GM19240 (cell line): Measurements from ENCODE around the gene ESF1.
"Not testable (repeated sequence)": the region's sequence is repeated elsewhere in the genome, so short reads cannot be mapped to it uniquely, and the experiment has no call there.

ENCODE experiments used
- DNase-seq: peaks from one replicate; pipeline ENCODE4 v3.0.0; 2011; ENCODE audit warnings: low spot score; ENCODE audit not compliant: insufficient read length

ESF1 gene

DNA sequence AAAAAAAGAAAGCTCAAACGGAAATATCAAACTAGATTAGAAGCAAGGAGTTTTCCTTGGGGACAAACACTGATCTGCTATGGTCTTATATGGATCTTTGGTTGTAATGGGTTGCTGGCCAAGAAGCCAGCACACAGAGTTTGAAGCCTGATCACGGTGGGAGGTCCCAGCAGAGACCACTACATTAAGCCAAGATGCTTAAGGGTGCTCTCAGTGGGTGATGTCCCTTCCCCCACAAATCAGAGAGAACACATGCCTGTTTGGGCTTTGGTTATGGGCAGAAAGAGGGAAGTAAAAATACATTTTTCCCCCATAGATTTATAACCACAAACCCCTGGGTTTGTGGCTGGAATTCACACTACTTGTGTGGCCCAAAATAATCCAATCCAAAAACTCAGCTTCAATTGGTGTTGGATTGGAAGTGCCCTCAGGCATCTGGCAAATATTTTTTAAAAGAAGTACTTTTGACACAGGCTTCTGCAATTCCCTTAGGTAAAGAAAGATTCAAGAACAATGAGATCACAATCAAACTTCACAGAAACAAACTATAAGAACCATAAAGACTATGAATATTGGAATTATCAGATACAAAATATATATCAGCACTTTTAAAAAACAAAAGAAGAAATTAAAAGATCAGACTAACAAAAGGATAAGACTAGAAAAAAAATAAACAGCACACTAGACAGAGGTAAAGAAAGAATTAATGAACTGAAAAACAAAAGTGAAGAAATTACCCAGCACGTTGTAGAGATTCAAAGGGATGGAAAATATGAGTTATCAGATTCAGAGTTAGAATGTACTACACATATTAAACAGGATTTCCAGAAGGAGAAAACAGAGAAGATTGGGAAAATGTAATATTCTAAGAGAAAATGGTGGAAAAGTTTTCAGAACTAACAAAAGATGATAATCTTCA is 44.7 kb downstream of the ESF1 start:
- no peak for DNase-seq

GRCh38 chr20:13738187-13738586 is 46.5 kb downstream of the ESF1 start:
- DNase-seq = not testable (repeated sequence)

DNA sequence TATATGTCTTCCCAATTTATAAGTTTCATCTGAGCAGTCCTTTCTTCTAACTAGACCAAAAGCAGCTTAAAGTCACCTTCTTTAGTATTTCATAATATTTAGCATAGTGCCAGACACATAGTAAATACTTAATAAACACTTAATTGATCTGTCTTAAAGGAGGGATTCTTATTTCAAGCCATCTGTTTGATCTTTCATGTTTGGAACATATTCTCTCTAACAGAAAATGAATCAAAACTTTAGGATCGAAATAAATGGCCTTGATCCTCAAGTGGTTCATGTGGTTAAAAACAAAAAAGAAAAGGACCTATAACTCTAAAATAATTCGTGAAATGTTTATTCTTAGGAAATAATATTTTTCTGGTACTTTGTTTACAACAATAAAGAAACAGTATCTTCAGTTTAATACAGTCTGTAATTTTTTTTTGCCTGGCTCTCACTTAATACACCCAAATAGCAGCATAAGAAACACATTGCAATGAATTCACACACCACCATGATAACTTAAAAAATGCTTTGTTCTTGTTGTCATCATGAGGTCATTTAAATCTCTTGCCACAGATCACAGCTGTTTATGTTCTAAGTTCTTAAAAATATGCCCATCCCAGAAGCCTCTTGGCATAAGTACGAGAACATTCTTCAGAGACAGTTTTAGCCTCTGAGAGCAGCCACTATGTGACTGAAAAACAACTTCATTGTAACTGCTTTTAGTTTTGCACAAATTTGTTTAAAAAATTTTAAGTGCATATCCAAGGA is 48.1 kb downstream of the ESF1 start:
- DNase-seq = no peak

DNA sequence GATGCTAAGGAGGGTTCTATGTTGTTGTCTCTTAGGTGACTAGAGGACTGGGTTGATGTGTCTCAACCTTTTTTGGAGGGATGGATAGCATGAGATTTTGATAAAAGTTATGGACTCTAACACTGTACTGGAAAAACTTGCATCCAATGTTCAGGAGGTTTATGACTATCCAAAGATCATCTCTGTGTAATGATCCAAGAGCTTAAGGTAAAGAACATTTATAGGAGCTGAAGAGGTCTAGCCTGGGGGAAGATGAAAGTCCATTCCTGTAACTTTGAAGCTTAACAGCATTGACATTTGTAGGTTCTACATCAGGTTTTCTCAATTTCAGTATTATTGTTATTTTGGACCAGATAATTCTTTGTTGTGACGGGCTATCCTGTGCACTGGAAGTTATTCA is 48.9 kb downstream of the ESF1 start:
- DNase-seq = no peak

- no peak for DNase-seq
Observed at GRCh38 chr20:13723011-13723410, 61.7 kb downstream of the ESF1 start.

- no peak for DNase-seq
Observed at GRCh38 chr20:13718171-13718570, 66.5 kb downstream of the ESF1 start.

DNA sequence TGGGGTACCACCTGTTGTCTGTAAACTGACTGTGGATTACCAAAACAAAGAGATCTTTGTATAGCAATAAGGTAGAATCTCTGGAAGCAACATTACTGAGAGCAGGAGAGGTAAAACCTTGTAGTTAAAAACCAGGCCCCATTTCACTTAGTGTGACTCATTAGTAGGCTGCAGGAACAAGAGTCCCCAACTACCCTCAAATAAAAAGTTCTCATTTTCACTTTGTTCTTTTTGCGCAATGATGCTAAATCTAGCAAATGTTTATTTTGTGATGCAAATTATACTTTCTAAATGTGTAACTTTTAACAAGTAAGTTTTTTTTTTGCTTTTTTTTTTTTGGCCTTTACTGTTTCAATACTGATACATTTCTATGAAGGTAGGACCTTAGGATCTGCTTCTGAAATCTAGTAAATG is 67.1 kb downstream of the ESF1 start:
- DNase-seq = peak; percentile 18

DNA sequence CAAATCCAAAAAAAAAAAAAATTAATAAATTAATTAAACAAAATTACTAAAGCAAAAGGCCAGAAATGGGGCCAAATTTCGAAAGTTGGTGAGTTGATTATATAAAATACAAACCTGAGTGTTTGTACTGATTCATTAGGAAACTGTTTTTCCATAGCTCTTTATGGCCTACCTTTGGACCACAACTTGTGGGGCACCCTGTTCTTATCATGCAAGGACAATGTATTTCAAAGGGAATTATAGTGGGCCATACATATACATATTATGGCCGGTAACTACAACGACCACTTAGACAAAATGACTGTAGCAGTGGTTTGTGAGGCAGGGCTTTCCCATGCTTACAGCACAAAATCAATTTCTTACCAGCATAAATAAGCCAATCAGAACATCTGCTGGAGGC is 69.5 kb downstream of the ESF1 start:
- DNase-seq = no peak

GRCh38 chr20:13708234-13708633 is 76.5 kb downstream of the ESF1 start:
- no peak for DNase-seq

DNA sequence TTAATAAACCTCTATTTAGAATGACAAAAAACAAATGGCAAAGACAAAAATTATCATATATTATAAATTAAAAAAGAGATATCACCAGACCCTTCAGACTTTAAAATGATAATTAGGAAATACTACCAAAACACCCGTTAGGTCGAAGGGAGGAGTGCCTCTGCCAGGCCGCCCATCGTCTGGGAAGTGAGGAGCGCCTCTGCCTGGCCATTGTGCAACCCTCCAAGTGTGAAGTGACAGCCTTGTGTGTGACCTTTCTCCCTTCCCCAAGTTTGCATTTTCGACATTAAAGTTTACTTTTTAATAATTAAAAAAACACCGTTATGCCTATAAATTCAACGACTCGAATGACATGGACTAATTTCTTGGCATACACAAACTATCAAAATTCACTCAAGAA is 81.5 kb downstream of the ESF1 start:
- no peak for DNase-seq

DNA sequence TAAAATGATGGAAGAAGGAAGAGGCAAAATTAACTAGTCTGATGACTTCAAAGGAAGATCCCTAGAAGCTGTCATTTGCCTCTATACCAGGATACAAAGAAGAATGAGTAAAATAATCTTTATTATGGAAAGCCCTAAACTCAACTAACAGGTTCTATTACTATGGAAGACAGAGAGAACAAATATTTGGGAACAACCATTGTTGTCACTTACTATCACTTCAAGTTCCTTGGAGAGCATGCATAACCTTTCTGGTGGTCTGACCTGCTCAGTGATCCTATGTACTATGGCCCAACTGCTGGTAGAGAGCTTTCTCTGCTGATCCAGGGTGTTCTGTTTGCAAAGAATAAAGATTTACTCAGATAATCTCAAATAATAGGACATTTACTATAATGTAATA is 83.2 kb downstream of the ESF1 start:
- DNase-seq = no peak

- no peak for DNase-seq
Observed at GRCh38 chr20:13700761-13701160, 84.0 kb downstream of the ESF1 start.

DNA sequence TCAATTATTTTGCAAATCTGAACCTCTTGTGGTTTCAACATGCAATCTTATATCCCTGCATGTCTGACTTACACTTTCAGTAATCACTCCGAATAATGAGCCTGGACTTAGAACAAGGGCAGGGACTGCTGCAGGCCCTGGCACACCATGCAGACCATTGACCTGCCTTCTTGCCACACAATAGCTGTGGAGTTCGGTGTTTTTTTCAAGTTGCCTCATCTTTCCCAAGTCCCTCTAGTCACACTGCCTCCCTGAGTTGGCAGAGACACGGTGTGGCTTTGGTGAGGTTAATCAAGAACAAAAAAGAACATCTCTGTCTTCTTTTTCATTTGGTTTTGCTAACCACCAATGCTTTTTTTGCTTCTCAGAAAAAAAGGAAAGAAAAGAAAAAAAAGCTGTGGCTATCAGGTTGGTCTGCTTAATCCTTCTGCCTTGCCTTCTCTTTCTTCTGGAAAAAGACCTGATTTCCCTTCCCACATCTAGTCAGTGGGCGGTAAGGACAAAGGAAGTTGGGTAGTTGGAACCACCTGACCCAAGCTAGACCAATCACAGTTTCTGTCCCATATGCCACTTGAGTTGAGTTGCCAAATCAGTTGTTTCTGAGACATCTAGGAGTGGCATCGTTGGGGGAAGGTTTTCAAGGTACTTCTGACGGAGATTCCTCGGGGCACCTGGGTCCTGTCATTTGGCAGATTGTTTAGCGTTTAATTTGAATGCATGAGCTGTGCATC is 90.1 kb downstream of the ESF1 start:
- DNase-seq = no peak

GRCh38 chr20:13692802-13693736 is 91.7 kb downstream of the ESF1 start:
- no peak for DNase-seq

DNA sequence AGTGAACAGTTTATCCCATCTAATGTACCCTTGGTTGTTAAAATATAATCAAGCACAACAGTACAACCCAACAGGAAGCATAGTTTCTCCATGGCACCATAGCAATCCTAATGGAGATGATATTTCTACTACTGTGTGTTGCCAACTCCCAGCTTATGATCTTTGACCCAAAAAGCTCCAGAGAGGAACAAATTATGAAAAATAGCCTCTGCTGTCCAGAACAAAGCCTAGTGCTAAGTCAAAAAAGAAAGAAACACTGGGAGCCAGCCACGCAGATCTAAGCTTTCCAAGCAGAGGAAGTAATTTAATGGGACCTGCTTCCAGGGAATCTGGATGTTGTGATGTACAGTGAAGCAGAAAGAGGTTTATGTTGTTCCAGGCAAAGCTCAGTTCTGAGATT is 93.8 kb downstream of the ESF1 start:
- no peak for DNase-seq

DNA sequence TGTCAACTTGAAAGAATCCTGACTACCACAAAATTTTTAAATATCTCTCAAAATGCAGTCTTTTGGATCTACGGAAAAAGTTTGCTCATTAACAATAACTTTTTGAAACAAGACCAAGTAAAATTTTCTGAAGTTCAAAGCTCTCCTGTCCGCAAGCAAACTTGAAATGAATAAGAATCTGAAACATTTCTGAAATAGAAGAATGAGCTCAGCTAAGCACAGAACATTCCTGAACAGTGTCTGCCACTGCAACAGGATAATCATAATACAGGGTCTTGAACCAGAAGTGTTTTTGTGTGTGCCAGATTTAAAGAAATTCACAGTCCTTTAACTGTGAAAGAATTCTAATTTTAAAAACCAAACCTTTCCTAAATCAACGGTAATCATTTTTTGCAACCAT is 96.9 kb downstream of the ESF1 start:
- DNase-seq = no peak

DNA sequence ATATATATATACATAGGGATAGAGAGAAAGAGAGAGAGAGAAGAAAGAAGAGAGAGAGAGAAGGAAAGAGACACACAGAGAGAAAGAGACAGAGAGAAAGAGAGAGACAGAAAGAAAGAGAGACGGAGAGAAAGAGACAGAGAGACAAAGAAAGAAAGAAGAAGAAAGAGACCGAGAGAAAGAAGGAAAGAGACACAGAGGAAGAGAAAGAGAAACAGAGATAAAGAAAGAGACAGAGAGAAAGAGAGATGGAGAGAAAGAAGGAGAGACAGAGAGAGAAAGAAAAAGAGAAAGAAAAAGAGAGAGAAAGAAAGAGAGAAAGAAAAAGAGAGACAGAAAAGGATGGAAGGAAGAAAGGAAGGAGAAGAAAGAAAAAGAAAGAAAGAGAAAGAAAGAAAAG is 99.1 kb downstream of the ESF1 start:
- DNase-seq = no peak

- no peak for DNase-seq
Observed at GRCh38 chr20:13684566-13685222, 100.0 kb downstream of the ESF1 start.

DNA sequence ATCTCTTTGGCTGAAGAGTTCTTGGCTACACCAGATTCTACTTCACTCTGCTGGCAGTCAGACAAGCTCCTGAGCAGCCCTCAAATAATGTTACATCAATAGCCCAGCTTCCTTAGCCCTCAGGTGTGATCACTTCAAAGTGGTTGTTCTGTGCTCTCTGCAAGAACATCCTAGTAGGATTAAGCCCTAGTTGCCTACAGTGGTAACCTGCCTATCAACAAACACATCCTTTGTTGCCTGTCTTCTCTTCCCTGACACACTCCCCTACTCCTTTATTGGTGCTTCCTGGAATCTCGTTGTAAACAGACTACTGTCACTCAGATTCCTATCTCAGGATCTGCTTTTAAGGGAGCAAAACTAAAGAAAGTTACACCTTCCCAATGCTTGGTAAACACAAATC is 100.9 kb downstream of the ESF1 start:
- no peak for DNase-seq
